Astrocyte of the spinal cord (primary cell): ENCODE results near the gene CACNA1D.

Source experiments
- DNase-seq: peaks from one replicate; pipeline ENCODE4 v3.0.0; 2011; ENCODE audit warnings: low read depth, low spot score
- H3K4me3 ChIP-seq: 2 replicates; pipeline ENCODE4 v1.5.1; 2011; ENCODE audit warnings: low read depth, mild to moderate bottlenecking, low read length, moderate library complexity
- in situ Hi-C: cut with HindIII; loops from 2 replicates; pipeline ENCODE4 v1.10.0; 2017; ENCODE audit warnings: low sequenced_read_pairs
- TF ChIP-seq, protein P1 (sequence below): IDR thresholded peaks from 2 replicates; pipeline ENCODE4 v1.5.1; 2012; ENCODE audit warnings: low read depth, mild to moderate bottlenecking, low read length, inconsistent platforms

Gene CACNA1D

GRCh38 chr3:53712817-53713388, 218.5 kb downstream of the CACNA1D start:
- TF ChIP-seq, protein P1, sequence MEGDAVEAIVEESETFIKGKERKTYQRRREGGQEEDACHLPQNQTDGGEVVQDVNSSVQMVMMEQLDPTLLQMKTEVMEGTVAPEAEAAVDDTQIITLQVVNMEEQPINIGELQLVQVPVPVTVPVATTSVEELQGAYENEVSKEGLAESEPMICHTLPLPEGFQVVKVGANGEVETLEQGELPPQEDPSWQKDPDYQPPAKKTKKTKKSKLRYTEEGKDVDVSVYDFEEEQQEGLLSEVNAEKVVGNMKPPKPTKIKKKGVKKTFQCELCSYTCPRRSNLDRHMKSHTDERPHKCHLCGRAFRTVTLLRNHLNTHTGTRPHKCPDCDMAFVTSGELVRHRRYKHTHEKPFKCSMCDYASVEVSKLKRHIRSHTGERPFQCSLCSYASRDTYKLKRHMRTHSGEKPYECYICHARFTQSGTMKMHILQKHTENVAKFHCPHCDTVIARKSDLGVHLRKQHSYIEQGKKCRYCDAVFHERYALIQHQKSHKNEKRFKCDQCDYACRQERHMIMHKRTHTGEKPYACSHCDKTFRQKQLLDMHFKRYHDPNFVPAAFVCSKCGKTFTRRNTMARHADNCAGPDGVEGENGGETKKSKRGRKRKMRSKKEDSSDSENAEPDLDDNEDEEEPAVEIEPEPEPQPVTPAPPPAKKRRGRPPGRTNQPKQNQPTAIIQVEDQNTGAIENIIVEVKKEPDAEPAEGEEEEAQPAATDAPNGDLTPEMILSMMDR: no peak
- H3K4me3 ChIP-seq: no peak overlapping the region
- in situ Hi-C loops: no loop called here
- DNase-seq: no peak

DNA sequence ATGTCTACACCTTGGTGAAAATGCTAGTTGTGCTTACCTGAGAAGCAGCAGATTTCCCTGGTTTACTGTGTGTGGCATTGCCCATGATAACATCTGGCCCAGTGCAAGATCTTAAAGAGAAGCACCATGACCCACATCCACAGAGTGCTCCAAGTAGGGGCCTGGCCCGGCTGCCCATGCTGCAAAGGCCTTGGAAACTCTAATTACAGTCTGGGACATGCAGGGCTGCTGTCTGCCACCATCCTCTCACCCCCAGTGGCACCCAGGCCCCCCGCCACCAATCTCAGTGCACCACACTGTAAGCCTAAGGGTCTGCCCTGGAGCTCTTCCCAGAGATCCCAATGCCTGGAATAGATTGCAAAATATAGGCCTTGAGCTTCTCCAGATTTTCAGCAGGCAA, 219.2 kb downstream of the CACNA1D start:
- no peak overlapping the region for H3K4me3 ChIP-seq
- in situ Hi-C loops: no loop called here
- TF ChIP-seq, protein P1: no peak
- no peak for DNase-seq

DNA sequence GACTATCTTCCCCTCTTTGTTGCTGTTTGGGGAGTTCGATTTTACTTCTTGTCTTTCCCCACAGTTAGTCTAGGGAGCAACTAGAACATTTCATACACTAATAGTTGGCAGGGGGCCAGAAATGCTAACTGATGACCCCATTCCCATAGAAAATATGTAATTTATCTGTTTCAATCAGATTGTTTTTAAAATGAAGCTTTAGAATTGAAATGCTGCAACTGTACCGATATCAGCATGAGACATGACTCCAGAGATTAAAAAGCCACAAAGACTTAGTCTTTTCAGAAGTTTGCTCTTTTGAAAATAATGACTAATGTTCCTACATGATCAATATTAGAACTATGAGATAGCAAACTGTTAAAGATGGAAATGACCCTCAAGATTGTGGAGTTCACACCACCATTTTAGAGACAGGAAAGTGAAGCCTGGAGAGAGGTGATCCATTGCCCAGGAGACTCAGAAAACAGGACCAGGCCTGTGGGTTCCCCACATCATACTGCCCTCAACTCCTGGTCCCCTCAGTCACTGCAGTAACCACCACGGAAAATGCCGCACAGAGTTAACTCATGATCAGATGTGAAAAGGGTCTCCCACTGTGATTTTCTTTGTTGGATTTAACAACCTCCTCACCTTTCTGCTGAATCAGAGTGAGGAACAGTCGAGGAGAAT, 221.5 kb downstream of the CACNA1D start:
- H3K4me3 ChIP-seq: no peak overlapping the region
- in situ Hi-C loops: no loop called here
- TF ChIP-seq, protein P1: no peak
- DNase-seq: no peak

GRCh38 chr3:53716998-53717397, 222.6 kb downstream of the CACNA1D start:
- DNase-seq: no peak
- in situ Hi-C loops: no loop called here
- TF ChIP-seq, protein P1: no peak
- no peak overlapping the region for H3K4me3 ChIP-seq

- DNase-seq: no peak
- TF ChIP-seq, protein P1: no peak
- in situ Hi-C loops: no loop called here
- no peak overlapping the region for H3K4me3 ChIP-seq
These were observed 224.1 kb downstream of the CACNA1D start for GRCh38 chr3:53718462-53718861.

DNA sequence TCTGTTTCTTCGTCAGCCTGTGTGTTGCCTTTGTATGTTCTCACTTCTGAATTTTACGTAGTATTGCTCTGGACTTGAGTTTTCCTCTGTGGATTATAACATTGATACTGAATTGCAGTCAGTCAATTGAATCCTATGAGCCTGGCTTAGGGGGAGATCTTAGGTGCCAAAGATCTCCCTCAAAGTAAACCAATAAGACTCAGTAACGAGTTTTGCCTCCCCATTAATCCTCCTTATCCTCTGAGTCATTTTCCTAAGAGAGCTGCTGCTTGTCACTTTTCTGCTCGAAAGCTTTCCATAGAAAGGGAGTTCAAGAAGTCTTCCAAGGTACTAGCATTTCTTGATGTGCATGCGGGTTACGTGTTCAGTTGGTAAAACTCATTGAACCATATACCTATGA, 225.4 kb downstream of the CACNA1D start:
- TF ChIP-seq, protein P1: no peak
- no peak for DNase-seq
- in situ Hi-C loops: no loop called here
- H3K4me3 ChIP-seq: no peak overlapping the region
